Epithelial cell of proximal tubule (primary cell): Measurements from ENCODE around the gene POU5F1. TPM values are rescaled to one million over a fixed set of nuclear protein-coding genes. Genes with fewer than 3 reads are reported as not detected.
A peak's percentile ranks its signal among the peaks of the same experiment; 100 is the strongest.
"Not testable (repeated sequence)": the region's sequence is repeated elsewhere in the genome, so short reads cannot be mapped to it uniquely, and the experiment has no call there.

ENCODE experiments used
- DNase-seq: peaks from one replicate; pipeline ENCODE4 v3.0.0-alpha.2; 2011; ENCODE audit warnings: low read depth
- H3K4me3 ChIP-seq: 2 replicates; pipeline ENCODE4 v1.5.1; 2011; ENCODE audit warnings: low read depth, mild to moderate bottlenecking, low read length
- CTCF ChIP-seq: conservative IDR thresholded peaks from 2 replicates; pipeline ENCODE4 v1.5.1; 2012; ENCODE audit warnings: low read depth, mild to moderate bottlenecking, low read length
- total RNA-seq: library from RNA; depleted of rRNA; stranded (reverse); fragments of >200 nt; gene quantifications from 2 replicates; pipeline ENCODE4 v1.2.3, GENCODE V29; 2015

Gene POU5F1
- total RNA-seq, 1 donor from 2014 or later, result 5.1 TPM

- DNase-seq, result no peak
- H3K4me3 ChIP-seq, result no peak overlapping the region
- no peak for TF ChIP-seq CTCF
These were observed 38.0 kb upstream of the POU5F1 start for GRCh38 chr6:31208506-31208905.

GRCh38 chr6:31205638-31206037, 35.2 kb upstream of the POU5F1 start:
- no peak for TF ChIP-seq CTCF
- DNase-seq, result no peak
- H3K4me3 ChIP-seq, result no peak overlapping the region

GRCh38 chr6:31204751-31205145, 34.3 kb upstream of the POU5F1 start:
- no peak for DNase-seq
- no peak for TF ChIP-seq CTCF
- H3K4me3 ChIP-seq, result no peak overlapping the region

GRCh38 chr6:31203345-31203979, 33.0 kb upstream of the POU5F1 start:
- H3K4me3 ChIP-seq, result peak overlapping the region; percentile 59
- DNase-seq, result peak; percentile 78
- no peak for TF ChIP-seq CTCF

- no peak overlapping the region for H3K4me3 ChIP-seq
- TF ChIP-seq CTCF, result no peak
- DNase-seq, result no peak
These were observed 32.0 kb upstream of the POU5F1 start for GRCh38 chr6:31202259-31203166.

- H3K4me3 ChIP-seq, result peak overlapping the region; percentile 81
These were observed 28.6 kb upstream of the POU5F1 start for GRCh38 chr6:31199105-31199452.

GRCh38 chr6:31197559-31198305, 27.2 kb upstream of the POU5F1 start:
- no peak for DNase-seq
- peak overlapping the region; percentile 81 for H3K4me3 ChIP-seq
- TF ChIP-seq CTCF, result peak; percentile 12

More at GRCh38 chr6:31199105-31199452, 28.6 kb upstream of the POU5F1 start:
- DNase-seq, result not testable (repeated sequence)

- DNase-seq, H3K4me3 ChIP-seq: not testable (repeated sequence)
These were observed 26.0 kb upstream of the POU5F1 start for GRCh38 chr6:31196251-31197022.

- not testable (repeated sequence) for DNase-seq, H3K4me3 ChIP-seq
These were observed 25.0 kb upstream of the POU5F1 start for GRCh38 chr6:31195308-31195979.
